Panc1 (cell line): ENCODE measurements around the gene CRADD.

Experiments
- POLR2AphosphoS5 ChIP-seq: IDR thresholded peaks from 2 replicates; pipeline ENCODE4 v1.6.1; 2012; ENCODE audit warnings: mild to moderate bottlenecking, low read depth, low read length, moderate library complexity
- TCF7L2 ChIP-seq: IDR thresholded peaks from 2 replicates; pipeline ENCODE4 v1.6.1; 2011; ENCODE audit warnings: mild to moderate bottlenecking, low read depth, low read length, inconsistent platforms
- TF ChIP-seq, protein P1 (sequence below): fragments of 450-650 bp; IDR thresholded peaks from 2 replicates; pipeline ENCODE4 v1.5.1; 2017; ENCODE audit warnings: mild to moderate bottlenecking
- TF ChIP-seq, protein P2 (sequence below), 2 experiments: IDR thresholded peaks; 2 replicates each; pipeline ENCODE4 v1.6.1; 2011 to 2012; ENCODE audit warnings: low read depth in 2 of 2, control low read depth in 1 of 2, low read length in 1 of 2, mild to moderate bottlenecking in 1 of 2, moderate library complexity in 1 of 2; ENCODE audit not compliant: insufficient read depth in 1 of 2

DNA sequence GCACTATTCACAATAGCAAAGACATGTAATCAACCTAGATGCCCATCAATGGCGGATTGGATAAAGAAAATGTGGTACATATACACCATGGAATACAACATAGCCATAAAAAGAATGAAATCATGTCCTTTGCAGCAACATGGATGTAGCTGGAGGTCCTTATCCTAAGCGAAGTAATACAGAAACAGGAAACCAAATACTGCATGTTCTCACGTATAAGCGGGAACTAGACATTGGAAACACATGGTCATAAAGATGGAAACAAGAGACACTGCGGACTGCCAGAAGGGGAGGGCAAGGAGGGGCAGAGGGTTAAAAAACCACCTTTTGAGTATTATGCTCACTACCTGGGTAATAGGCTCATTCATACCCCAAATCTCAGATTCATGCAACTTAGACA is 237.1 kb downstream of the CRADD start:
- TF ChIP-seq, protein P1, sequence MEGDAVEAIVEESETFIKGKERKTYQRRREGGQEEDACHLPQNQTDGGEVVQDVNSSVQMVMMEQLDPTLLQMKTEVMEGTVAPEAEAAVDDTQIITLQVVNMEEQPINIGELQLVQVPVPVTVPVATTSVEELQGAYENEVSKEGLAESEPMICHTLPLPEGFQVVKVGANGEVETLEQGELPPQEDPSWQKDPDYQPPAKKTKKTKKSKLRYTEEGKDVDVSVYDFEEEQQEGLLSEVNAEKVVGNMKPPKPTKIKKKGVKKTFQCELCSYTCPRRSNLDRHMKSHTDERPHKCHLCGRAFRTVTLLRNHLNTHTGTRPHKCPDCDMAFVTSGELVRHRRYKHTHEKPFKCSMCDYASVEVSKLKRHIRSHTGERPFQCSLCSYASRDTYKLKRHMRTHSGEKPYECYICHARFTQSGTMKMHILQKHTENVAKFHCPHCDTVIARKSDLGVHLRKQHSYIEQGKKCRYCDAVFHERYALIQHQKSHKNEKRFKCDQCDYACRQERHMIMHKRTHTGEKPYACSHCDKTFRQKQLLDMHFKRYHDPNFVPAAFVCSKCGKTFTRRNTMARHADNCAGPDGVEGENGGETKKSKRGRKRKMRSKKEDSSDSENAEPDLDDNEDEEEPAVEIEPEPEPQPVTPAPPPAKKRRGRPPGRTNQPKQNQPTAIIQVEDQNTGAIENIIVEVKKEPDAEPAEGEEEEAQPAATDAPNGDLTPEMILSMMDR, result no peak
- TF ChIP-seq POLR2AphosphoS5 (no peak), TCF7L2 (no peak)
- TF ChIP-seq, protein P2, sequence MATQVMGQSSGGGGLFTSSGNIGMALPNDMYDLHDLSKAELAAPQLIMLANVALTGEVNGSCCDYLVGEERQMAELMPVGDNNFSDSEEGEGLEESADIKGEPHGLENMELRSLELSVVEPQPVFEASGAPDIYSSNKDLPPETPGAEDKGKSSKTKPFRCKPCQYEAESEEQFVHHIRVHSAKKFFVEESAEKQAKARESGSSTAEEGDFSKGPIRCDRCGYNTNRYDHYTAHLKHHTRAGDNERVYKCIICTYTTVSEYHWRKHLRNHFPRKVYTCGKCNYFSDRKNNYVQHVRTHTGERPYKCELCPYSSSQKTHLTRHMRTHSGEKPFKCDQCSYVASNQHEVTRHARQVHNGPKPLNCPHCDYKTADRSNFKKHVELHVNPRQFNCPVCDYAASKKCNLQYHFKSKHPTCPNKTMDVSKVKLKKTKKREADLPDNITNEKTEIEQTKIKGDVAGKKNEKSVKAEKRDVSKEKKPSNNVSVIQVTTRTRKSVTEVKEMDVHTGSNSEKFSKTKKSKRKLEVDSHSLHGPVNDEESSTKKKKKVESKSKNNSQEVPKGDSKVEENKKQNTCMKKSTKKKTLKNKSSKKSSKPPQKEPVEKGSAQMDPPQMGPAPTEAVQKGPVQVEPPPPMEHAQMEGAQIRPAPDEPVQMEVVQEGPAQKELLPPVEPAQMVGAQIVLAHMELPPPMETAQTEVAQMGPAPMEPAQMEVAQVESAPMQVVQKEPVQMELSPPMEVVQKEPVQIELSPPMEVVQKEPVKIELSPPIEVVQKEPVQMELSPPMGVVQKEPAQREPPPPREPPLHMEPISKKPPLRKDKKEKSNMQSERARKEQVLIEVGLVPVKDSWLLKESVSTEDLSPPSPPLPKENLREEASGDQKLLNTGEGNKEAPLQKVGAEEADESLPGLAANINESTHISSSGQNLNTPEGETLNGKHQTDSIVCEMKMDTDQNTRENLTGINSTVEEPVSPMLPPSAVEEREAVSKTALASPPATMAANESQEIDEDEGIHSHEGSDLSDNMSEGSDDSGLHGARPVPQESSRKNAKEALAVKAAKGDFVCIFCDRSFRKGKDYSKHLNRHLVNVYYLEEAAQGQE (IDR thresholded peaks at IDR 0.05; ENCODE audit: insufficient read depth in 1 of 2, low read depth in 2 of 2, low read length in 1 of 2), result no peak
